Measurements from ENCODE around the gene AGTRAP. TPM values are rescaled to one million over a fixed set of nuclear protein-coding genes. Genes with fewer than 3 reads are reported as not detected.

The AGTRAP gene
- total RNA-seq, 1 donor from 2014 or later, result 9.7 TPM

GRCh38 chr1:11800391-11800755, 64.4 kb downstream of the AGTRAP start:
- DNase-seq (ENCODE audit: low spot score), result no peak
- no peaks in the 10 kb centered on the region for H3K27me3 Mint-ChIP-seq (ENCODE audit: low read depth)
- H3K4me1 Mint-ChIP-seq (ENCODE audit: low read depth), result peaks cover 28% of the 10 kb centered on the region
- H3K4me3 Mint-ChIP-seq (ENCODE audit: low read depth), result no peak overlapping the region
- intact Hi-C loops (cut with micrococcal nuclease), result no loop called here
- peaks cover 40% of the 10 kb centered on the region for H3K36me3 Mint-ChIP-seq (ENCODE audit: low read depth)
- no peak overlapping the region for H3K27ac Mint-ChIP-seq
- H3K9me3 Mint-ChIP-seq, result no peaks in the 10 kb centered on the region

Other genes starting within 250 kb of the AGTRAP start
- 0.41 and 0.48 TPM in 2 replicates for gene FBXO2, start 81.7 kb upstream of the AGTRAP start, total RNA-seq
- gene FBXO44, start 81.3 kb upstream of the AGTRAP start, total RNA-seq, result 18.2 and 19.8 TPM in 2 replicates
- 13.5 and 13.8 TPM in 2 replicates for gene FBXO6, start 71.9 kb upstream of the AGTRAP start, total RNA-seq
- gene MAD2L2, start 55.0 kb upstream of the AGTRAP start, total RNA-seq, result 77.1 and 78.0 TPM in 2 replicates
- gene DRAXIN, start 44.4 kb upstream of the AGTRAP start, total RNA-seq, result 0.07 TPM in 2 replicates
- not detected in 2 replicates for gene C1orf167, start 26.1 kb downstream of the AGTRAP start, total RNA-seq
- 18.8 and 21.4 TPM in 2 replicates for gene MTHFR, start 69.8 kb downstream of the AGTRAP start, total RNA-seq
- gene CLCN6, start 70.1 kb downstream of the AGTRAP start, total RNA-seq, result 18.8 and 18.9 TPM in 2 replicates
- gene NPPA, start 111.6 kb downstream of the AGTRAP start, total RNA-seq, result not detected in 2 replicates
- gene NPPB, start 122.8 kb downstream of the AGTRAP start, total RNA-seq, result not detected in 2 replicates
- 36.2 and 37.4 TPM in 2 replicates for gene KIAA2013, start 190.3 kb downstream of the AGTRAP start, total RNA-seq
- gene PLOD1, start 198.6 kb downstream of the AGTRAP start, total RNA-seq, result 39.4 and 44.0 TPM in 2 replicates
- gene MFN2, start 244.3 kb downstream of the AGTRAP start, total RNA-seq, result 67.9 and 69.5 TPM in 2 replicates

Measured in activated T-helper 2 cell treated with anti-CD3 and anti-CD28 coated beads, Interferon-gamma antibody, Interleukin-2, Interleukin-4, amounts not matched to agents 10 μg/mL and 5 μg/mL and 100 μg/mL, durations not matched to agents 14 hours and 24 hours and 36 hours (primary cell).